GM11168 (cell line): ENCODE measurements around the gene RUNX2.
"Not testable (repeated sequence)": the region's sequence is repeated elsewhere in the genome, so short reads cannot be mapped to it uniquely, and the experiment has no call there.

Source experiments
- in situ Hi-C: fragments of 300-500 bp; cut with MboI; formaldehyde crosslinking; loops from one replicate; pipeline ENCODE4 v1.12.0; 2022; ENCODE audit warnings: low sequenced_read_pairs; ENCODE audit not compliant: unreplicated experiment

Gene RUNX2

DNA sequence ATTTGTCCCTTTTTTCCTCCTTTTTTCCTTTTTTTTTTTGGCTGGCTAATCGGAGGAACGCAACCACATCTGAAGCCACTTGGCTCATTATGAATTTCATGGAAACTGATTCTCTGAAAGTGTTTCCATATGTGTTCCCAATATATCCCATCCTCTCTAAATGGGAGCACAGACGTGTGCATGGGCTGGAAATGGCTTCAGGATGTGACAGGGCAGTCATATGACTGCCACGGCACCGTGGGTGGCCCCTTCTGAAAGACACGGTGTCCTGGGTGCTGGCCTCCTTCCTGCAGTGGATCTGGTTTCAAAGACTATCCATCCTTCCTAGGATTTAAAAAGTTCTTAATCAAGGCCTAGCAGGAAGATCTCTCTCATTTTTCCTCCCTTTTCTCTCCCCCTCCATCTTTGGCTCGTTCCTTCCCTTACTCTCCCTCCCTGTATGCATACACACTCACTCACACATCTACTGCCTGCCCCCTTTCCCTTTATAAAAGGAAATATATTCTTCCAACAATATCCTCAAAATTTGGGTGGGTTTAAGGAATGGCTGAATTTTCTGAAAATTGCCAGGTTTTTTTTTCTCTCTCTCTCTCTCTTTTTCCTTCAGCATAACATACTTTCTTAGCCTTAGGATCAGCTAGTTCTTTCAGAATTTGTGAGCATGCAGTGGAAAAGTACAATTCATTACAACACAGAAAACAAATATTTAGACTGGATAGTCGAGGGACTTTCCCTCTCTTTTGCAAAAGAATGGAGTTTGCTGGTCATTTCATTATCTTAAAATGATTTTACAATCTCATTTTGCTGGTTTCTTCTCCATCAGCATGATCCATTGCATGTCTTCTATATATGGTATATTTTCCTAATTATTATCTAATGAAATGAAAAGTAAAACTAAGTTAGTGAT, 210.8 kb downstream of the RUNX2 start:
- in situ Hi-C loops = no loop called here

DNA sequence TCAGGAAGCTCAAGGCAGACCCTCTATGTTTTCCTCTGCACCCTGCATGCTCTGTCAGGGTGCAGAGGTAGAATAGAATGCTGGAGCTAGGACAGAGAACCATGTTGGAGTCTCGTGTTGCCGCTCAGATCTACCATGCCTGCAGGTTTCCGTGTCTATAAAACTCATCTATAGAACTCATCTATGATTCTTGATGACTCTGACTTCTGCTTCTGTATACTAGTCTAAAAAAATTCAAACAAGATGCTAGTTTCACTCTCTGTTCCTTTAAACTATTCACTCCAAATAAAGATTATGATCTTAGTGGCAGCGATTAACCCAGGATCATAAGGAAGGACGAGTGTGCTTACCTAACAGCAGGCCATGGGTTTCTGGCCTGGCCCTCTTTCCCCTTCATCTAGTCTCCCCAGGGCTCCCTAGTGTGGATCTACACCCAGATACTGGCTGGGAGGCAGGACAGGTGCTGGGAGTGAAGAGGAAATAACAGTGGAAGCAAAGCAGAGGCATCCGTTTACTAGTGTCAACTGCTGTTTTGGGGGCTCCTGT, 212.3 kb downstream of the RUNX2 start:
- in situ Hi-C loops = no loop called here

DNA sequence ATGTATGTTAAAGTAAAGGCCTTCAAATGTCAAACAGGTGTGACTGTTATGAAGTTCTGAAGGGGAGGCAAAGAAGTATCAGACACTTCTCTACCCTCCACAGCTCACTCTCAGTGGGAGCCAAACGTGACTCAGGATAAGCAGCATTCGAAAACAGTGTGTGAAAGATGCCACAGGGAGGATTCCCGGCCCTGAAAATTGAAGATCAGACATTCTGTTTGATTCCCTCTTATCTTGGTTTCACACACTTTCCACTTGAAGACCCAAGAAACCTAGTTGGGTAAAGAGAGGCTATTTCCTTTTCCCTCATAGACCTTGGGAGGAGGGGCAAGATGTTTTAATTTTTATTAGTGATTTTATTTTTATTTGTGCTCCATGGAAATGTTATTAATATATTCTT, 213.8 kb downstream of the RUNX2 start:
- in situ Hi-C loops = no loop called here

GRCh38 chr6:45543298-45544235, 215.4 kb downstream of the RUNX2 start:
- in situ Hi-C loops = no loop called here

- in situ Hi-C loops = no loop called here
These were observed 217.3 kb downstream of the RUNX2 start for GRCh38 chr6:45545416-45545815.

DNA sequence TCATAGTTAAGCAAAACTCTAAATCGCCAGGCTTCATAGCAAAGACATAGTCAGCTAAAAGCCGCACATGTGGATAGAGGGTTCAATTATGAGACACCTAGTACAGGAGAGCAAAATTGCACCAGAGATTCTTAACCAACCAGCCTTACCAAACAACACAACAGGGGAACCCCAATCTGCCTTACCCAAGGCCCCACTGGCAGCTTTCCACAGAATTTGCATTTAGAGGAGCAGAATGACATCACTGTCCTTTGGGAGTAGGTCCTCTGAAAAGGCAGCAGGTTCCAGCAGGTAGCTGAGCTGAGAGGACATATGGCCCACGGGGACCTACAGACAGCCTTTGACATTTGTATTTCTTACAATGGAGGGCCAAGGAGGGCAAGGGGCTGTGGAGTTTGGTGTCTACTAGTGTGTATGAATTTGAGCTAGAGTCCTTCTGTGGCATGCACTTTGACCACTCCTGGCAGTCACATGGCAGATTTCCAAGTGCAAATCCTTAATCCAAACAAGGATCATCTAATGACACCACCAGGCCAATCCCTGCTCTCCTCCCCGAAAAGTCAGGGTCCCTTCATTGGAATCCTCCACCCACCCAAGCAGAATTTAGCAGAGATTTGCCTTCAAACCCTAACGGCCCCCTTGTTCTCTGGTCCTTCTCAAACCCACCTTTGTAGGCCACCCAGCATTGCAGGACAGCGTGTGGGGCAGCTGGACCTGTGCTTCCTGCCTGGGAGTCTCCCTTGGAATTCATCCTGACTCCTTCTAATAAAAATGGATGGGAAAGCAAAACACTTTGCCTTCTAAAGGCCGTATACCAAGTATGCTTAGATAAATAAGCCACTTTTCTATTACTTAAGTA, 220.8 kb downstream of the RUNX2 start:
- in situ Hi-C loops = no loop called here

DNA sequence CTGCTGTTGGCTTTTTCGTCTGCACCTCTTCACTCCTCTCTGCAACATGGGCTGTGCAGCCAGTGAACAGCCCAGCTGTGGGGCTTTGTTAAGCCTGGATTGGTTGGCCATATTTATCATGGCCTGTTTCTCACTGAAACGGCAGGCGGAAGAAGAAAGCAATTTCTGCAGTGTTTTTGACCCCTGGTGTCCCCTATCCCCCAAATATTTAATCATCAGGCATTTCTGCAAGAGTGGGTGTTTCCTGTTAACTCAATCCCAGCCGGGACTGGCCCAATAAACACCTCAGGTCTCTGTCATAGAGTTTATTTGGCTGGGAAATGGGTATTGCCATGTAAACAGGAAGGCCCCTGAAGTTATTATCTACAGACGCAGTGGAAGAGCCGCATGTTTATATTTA, 224.4 kb downstream of the RUNX2 start:
- in situ Hi-C loops = no loop called here

GRCh38 chr6:45553730-45554344, 225.7 kb downstream of the RUNX2 start:
- in situ Hi-C loops = no loop called here

- in situ Hi-C loops = no loop called here
These were observed 226.5 kb downstream of the RUNX2 start for GRCh38 chr6:45554591-45554990.

DNA sequence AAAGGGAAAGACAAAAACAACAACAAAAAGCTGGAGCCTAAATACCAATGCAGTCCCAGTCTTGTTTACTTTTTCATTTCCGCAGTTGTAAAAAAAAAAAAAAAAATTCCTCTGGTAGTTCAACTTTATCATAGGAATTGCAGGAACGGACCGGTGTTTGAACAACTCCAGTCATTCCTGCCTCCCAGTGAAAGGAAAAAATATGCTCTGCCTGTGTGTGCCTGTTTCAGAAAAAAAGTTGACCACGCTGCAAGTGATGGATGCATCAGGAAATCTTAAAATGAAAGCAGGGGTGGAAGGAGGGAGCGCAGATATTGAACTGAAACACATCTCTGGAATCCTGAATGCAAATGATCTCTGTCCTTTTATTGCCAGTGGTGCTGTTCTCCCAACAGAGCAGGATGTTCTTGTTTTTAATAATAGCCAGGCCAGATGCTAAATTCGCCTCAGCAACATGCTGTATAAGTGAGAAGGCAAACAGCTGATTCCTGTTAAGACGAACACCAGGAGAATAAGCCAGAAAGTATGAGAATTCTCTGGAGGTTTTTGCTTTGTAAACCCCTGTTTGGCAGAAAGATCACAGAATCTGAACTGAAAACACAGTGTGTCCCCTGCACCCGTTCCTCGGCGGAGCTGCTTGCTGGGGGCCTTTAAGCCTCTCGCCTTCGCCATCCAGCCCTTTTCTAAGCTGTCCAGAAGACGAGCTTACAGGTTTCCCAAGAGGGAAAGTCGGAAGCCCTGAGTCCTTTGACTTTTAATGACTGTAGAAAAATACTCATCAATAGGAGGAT, 228.0 kb downstream of the RUNX2 start:
- in situ Hi-C loops = no loop called here

- in situ Hi-C loops = no loop called here
These were observed 228.7 kb downstream of the RUNX2 start for GRCh38 chr6:45556828-45557227.

- in situ Hi-C loops = no loop called here
These were observed 229.3 kb downstream of the RUNX2 start for GRCh38 chr6:45557454-45557853.

GRCh38 chr6:45558858-45559257, 230.7 kb downstream of the RUNX2 start:
- in situ Hi-C loops = no loop called here

DNA sequence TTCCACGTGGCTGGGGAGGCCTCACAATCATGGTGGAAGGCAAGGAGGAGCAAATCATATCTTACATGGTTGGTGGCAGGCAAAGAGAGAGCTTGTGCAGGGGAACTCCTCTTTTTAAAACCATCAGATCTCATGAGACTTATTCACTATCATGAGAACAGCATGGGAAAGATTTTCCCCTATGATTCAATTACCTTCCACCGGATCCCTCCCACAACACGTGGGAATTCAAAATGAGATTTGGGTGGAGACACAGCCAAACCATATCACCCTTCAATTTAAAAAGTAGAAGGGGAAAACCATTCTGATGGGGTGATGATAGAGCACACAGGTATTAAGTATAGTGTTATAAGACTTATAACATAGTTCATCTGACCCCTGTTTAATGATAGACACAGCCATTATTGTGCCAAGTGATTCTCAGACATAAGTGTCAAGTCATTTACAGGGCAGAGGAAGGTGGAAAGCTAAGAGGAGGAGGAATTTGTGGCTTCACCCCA, 232.2 kb downstream of the RUNX2 start:
- in situ Hi-C loops = not testable (repeated sequence)

- in situ Hi-C loops = no loop called here
These were observed 234.0 kb downstream of the RUNX2 start for GRCh38 chr6:45562171-45562570.

- in situ Hi-C loops = no loop called here
These were observed 234.9 kb downstream of the RUNX2 start for GRCh38 chr6:45563041-45563440.

- in situ Hi-C loops = no loop called here
These were observed 235.7 kb downstream of the RUNX2 start for GRCh38 chr6:45563844-45564243.

DNA sequence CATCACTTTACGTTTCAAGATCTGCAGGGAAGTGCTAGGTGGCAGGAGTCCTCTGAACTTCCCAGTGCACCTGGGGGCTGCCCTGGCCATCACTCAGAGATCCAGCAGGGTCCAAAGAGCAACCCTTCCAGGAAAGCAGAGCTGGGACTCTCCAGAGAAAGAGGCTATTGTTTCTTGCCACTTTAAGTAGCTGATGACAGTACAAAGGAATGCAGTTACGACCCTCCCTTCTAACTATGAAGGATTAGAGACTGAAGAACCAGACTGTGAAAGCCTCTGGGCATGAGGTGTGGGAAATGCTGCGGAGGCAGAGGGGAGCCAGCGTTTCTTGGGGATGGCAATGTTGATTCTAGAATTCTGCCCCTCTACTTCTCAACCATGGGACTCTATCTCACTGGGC, 238.8 kb downstream of the RUNX2 start:
- in situ Hi-C loops = no loop called here

DNA sequence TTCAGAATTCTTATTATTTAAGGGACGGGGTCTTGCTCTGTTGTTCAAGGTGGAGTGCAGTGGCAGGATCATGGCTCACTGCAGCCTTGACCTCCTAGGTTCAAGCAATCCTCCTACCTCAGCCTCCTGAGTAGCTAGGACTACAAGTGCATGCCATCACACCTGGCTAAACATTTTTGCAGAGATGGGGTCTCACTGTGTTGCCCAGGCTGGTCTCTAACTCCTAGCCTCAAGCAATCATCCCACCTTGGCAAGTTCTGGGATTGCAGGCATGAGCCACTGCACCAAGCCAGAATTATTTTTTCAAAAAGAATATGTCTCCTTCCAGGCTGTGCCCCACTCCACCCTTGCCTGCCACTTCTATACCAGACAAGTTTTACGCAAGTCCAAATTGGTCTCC, 239.7 kb downstream of the RUNX2 start:
- in situ Hi-C loops = no loop called here
